Fibroblast of the conjunctiva (primary cell): ENCODE measurements around the gene PLOD3.

Experiments used
- DNase-seq: peaks from one replicate; pipeline ENCODE4 v3.0.0-alpha.2; 2010; ENCODE audit warnings: low read depth

PLOD3 gene

DNA sequence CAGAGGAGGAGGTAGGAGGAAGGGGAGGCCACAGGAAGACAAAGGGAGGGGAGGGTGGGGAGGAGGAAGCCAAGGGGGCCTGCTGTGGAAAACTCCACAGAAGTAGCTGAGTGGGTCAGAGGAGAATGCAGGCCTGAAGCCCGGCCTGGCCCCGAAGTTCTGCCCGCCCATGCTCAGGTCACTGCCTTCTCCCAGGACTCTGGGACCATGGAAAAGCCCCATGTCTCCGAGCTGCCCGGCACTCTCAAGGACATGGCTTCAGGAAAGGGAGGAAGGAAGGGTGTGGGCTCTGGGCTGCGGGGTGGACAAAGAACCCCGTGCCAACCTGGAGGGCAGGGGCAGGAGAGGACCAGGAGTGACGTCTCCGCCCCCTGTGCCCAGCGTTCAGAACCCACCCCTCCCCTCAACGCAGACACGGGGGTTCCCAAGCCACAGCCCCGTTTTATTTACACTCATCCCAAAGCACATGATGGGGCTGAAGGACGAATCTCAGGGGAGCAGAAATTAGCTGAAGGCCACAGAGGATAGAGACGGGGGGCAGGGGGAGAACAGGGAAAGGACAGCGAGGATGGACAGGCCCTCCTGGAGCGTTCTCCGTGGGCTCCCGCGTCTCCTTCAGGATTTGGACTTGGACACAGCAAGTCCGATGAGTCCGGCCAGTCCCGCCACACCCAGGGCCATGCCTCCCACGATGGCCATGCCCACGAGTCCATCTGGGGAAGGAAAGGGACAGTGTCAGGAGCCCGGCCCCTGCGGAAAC is 22.0 kb upstream of the PLOD3 start:
- no peak for DNase-seq

DNA sequence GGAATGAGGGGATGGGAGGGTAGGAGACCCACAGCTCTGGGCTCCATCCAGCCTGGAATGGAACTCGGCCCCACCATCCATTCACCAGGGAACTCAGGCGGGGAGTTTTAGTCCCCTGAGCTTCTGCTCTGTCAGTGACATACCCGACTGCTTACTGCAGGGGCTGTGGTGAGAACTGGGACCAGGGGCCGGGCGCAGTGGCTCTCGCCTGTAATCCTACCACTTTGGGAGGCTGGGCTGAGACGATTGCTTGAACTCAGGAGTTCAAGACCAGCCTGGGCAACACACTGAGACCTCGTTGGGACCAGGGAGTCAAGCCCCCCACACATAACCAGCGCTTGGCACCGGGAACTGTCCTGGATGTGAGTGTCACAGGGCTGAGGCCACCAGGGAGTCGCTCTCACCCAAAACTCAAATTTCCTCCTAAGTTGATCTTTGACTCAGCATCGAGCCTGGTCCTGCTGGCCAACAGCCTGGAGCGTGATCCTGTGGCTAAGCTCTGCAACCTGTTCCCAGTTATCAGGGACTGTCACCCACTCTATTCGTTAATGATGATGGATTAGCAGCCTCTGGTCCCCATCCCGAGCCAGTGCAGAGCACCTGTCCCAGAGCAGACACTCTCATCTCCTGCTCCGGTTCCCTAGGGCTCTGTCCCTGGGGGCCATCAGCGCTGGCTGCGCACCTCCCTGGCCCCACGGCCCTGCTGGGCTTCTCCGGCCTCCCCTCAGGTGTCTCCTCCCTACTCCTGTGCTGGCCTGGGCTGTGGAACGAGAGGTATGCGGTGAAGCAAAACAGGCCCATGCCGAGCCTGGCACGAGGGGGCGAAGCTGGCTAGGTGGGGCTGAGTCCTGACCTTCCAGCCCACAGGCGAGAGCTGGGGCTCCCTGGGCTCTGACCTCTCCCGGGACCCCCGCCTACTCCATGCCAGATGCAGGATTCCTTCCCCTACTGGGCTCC is 21.1 kb upstream of the PLOD3 start:
- no peak for DNase-seq

DNA sequence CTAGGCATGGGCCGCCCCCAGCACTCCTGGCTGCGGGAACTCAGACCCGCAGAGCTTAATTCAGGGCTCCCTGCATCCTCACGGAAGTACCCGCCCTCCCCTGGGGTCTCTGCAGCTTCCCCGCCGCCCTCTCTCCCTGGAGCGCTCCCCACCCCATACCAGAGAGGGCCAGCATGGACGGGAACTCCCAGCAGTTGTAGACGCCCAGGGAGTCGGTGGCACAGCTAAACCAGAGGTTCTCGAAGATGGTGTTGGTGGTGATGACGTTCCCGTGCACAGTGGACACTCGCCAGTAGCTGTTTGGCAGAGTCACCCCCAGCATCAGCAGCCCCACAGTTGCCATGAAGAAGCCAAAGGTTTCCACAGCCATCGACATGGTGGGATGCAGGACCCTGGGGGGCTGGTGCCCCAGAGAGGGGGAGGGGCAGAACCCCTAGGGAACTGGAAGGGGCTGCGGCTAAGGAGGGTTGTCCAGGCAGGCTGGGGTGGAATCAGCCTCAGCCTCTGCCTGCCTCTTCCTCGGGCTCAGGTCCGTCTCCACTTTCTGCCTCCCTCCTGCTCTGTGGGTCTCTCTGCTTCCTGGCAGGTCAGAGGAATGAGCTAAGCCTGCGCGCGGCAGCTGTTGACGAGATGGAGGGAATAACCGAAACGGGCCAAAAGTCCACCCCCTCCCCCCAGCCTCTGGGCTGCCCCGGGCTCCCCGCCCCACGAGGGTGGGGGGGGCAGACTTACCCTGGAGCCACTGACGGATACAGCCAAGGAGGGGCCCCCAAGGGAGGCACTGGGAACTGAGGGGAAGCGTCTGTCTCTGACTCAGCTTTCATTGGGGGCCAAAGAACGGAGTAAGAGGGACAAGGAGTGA is 20.1 kb upstream of the PLOD3 start, which contains the start of gene CLDN15:
CLDN15 (minus strand) TSS at position 597 of the 862 bp plus-strand sequence; CDS start at position 376, 221 bp downstream.
- DNase-seq = peak; percentile 27

DNA sequence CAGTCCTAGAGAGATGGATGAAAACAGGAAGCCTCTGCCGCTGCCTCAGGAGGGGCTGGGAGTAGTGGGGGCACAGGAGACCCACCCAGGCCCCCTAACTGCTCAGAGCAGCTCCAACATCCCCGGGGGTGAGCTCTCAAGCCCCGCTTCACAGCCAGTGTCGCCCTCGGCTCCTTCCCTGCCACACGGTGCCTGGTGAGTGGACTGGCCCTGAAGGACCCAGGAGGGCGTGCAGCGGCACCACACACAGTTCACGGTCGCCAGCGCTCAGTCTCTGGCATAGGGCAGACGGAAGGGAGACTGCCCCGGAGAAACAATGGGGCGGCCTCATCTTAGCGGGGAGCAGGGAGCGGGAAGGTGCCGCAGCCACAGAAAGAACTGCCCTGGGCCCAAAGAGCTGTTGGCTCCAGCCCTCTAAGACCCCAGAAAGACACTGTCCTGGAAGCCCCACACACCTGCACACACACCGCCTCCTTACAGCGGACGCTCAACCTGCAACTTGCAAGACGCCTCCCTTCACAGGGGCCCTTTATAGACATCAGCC is 19.0 kb upstream of the PLOD3 start:
- DNase-seq = no peak

DNA sequence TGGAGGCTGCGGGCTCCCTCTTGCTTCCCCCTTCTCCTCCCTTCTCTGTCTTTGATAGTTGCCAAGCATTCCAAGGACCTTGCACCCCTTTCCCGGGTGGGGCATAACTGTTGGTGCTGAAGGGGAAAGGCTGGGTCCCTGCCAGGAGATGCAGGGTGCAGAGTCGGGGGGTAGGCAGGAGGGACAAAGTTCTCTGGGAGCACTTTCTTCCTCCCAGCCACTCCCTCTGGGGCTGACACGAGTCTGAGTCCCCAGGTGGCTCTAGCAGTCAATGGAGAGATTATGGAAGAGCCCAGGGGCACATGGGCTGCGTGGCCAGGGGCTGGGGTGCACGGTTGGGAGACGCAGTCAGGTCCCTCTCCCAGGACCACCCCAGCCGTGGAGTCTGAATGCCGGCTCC is 18.1 kb upstream of the PLOD3 start:
- no peak for DNase-seq

DNA sequence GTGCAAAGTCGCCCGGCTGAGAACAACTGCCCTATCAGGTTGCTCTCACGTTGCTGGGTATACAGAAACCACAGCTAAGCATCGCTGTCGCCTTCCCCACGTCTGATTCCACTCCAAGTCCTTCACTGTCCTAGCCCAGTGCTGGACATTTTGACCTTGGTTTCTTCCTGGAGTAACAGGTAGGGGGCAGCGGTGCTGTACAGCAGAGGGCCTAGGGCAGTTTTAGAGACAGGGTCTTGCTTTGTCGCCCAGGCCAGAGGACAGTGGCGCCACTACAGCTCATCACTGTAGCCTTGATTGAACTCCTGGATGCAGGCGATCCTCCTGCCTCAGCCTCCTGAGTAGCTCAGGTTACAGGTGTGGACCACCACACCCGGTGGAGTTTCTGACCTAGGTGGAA is 17.7 kb upstream of the PLOD3 start:
- no peak for DNase-seq

DNA sequence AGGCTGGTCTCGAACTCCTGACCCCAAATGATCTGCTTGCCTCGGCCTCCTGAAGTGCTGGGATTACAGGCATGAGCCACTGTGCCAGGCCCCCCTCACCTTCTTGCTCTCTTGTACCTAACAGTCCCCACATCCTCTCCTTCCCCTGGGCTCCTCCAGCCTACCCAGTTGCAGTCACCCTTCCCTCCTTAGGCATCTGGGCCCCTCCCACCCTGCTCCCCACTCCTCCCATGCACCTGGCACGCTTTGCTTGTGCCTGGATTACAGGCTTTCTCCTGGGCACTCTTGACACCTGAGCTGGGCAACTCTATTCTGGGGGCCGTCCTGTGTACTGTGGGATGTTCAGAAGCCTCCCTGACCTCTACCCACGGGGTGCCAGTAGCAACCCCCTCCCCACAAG is 17.3 kb upstream of the PLOD3 start:
- DNase-seq = no peak

DNA sequence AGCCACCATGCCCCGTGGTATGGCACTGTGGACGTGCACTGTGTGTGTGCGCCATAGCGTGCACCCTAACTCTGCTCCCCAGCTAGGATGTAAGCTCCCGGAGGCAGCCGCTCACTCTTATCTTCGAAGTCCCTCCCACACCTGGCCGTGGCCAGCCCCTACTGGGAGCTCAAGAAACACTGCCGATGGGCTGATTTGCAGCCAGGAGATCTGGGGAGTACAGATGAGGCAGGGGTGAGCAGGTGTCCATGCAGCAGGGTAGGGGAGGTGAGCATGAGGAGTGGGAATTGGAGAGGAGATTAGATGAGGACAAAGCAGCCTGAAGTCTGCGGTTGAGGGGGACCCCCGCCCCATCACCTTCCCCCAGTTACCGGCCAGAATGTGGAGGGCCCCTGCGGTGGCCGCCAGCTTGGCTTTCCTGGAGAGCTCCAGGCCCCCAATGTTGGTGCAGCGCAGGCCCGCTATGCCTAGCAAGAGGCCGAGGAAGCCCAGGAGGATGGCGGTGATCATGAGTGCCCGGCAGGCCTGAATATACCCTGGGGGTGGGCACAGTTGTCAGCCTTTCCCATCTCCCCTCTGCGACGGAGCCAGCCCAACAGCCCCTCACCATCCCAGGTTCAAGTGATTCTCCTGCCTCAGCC is 16.6 kb upstream of the PLOD3 start:
- no peak for DNase-seq

DNA sequence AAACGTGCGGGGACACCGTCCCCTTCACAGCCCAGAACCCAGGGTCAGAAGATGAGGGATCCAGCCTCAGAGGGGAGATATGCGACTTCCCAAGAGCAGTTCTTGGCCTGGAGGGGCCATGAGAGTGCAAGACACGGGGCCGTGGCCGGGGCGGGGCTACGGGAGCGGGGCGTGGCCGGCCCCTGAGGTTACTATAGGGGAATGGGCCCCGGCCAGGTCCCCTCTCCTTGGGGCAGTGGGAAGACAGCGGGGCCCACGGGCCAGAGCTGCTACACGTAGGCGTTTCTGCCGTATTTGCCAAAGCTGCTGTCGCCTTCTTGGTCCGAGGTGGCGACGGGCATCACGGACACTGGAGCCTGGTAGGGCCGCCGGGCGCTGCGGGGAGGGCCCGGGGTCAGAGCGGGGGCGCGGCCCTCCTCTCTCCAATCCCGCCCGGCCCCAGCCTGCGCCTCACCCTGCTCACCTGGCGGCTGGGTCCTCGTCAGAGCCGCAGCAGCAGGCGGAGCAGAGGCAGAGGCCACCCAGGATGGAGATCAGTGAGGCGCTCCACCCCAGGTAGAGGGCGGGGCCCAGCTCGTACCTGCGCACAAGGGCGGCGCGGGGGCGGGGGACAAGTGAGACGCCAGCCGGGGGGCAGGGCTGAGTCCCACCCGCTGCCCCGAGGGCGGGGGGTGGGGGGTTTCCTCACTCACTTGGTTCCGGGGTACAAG is 14.9 kb upstream of the PLOD3 start:
- DNase-seq = no peak

DNA sequence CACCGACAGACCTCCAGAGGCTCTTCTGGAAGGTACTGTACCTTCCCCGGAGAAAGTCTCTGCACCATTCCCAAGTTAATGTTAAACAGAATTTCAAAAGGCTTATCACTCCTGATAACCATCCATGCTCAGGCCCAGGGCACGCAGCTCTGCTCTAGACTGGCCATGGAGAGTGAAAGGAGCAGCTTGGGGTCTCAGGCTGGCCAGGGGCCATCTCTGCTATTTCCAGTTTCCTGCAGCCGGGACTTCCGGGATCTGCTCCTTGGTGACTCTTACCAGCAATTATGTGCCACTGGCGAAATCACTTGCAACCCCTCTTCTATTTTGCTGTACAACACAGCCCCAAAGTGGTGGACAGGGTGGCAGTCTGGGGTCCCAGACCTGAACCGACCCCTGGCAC is 14.3 kb upstream of the PLOD3 start:
- no peak for DNase-seq

DNA sequence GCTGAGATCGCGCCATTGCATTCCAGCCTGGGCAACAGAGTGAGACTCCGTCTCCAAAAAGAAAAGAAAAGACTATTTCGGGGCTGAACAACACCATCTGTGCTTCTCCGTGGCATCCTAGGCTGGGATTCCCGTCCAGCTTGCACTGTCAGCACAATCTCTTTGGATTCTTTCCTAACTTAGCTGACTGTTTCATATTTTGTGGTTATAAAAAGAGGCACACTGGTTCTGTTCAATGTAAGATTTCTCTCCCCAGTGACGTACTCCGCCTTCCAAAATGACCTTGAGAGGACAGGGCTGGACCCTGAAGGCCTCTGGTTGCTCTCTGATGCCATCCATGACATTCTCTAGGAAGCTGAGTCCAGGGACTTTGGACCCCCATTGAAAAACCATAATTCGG is 9.3 kb upstream of the PLOD3 start:
- DNase-seq = no peak

DNA sequence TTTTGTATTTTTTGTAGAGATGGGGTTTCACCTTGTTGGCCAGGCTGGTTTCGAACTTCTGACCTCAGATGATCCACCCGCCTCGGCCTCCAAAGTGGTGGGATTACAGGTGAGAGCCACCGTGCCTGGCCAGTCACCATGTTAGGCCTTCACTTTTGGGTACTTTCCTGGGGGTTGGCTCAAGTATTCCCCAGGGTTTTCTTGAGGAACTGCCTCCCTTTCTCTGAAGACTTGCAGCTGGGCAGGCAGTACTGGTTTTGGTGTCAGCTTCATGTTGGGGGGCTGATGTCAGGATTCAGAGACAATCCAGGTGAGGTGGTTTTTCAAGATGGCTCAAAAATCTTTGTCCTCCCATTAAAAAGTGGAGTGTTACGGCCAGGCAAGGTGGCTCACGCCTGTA is 8.3 kb upstream of the PLOD3 start:
- DNase-seq = no peak

DNA sequence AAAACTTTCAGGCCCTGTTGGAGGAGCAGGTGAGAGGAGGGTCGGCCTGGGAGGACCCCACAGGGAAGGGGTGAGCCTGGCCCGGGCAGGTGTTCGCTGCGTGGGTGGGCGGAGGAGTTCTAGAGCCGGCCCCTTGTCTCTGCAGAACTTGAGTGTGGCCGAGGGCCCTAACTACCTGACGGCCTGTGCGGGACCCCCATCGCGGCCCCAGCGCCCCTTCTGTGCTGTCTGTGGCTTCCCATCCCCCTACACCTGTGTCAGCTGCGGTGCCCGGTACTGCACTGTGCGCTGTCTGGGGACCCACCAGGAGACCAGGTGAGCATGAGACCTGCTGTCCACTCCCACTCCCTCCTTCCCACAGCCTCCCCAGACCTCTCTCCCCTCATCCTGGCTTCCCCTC is 6.1 kb upstream of the PLOD3 start:
- DNase-seq = no peak

DNA sequence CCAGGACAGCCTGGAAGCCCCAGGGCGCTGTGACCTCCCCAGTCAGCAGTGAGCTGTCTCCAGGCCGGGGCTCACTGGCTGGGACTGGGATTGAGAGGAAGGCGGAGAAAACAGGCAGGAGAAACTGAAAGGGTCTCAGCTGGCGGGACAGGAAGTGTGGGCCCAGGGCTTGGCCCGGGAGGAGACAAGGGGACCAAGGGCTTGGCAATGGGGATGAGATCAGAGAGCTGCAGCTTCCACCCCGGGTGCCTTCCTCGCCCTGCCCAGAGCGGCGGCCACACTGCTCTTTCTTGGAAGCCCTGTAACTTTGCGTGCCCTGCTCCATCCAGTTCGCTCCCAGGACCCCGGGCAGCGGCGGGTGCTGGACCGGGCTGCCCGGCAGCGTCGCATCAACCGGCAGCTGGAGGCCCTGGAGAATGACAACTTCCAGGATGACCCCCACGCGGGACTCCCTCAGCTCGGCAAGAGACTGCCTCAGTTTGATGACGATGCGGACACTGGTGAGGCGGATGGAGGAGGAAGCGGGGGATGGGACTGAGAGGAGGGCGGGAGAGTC is 5.0 kb upstream of the PLOD3 start:
- no peak for DNase-seq

DNA sequence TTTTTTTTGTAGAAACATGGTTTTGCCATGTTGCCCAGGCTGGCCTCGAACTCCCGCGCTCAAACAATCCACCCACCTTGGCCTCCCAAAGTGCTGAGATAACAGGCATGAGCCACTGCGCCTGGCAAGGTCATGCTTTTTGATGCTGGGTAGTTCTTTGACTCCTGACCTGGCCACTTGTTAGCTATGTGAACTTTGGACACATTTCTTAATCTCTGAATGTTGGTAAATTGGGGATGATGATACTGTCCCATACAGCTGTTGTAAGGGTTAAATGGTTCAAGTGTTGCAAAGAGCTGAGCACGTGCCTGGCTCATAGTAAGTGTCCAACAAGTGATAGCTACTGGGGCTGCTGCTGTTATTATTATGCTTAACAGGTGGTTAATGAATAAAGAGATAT is 2.9 kb upstream of the PLOD3 start:
- DNase-seq = no peak

DNA sequence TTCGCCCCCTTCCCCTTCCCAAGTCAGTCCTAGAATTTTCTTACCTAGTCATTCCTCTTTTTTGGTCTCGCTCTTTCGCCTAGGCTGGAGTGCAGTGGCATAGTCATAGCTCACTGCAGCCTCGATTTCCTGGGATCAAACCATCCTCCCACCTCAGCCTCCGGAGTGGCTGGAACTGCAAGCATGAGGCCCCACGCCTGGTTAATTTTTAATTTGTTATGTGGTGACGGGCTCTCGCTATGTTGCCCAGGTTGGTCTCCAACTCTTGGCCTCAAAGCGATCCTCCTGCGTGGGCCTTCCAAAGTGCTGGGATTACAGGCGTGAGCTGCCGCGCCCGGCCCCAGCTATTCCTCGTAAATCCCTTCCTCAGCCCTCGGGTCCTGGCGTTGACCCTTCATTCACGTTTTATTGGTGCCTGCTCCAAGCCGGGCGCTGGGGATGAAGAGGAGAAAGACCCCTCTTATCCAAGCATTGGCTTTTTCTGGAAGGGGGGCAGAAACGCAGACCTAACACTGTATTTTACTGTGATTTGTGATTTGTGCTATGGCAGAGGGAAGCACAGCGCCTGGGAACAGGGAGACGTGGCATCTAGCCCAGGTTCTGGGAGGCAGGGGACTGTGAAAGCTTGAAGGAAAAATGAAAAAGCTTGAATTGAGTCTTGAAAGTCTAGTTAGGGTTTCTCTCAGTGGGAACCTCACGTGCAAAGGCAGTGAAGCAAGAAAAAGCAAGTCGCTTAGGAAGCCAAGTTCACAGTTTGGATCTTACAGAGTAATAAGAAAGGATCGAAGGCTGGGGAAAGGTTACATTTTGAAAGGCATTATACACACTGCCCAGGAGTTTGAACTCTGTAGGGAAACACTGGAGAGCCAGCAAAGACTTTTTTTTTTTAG is 1.1 kb upstream of the PLOD3 start:
- no peak for DNase-seq

DNA sequence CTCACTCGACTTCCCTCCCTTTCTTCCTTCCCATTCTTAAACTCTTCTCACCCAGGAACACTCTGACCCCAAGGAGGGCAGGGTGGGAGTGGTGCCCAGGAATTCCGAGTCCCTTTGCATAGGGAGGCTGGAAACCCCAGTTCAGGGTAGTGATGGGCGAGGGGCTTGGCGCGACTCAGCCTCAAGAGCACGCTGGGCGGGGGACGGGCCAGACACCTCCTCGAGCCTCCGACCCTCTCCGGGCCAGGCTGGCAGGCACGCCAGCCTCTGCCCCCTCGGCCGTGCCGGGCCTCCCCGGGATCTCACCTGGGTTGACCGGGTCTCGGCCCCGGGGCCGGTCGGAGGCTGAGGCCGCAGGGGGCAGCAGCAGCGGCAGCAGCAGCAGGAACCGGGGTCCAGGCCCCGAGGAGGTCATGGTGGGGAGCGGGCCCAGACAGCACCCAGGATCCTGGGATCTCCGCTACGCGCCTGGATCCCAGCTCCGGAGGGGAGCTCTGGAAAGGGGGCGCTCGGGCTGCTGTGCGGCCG is 457 bp downstream of the PLOD3 start:
- DNase-seq = no peak

DNA sequence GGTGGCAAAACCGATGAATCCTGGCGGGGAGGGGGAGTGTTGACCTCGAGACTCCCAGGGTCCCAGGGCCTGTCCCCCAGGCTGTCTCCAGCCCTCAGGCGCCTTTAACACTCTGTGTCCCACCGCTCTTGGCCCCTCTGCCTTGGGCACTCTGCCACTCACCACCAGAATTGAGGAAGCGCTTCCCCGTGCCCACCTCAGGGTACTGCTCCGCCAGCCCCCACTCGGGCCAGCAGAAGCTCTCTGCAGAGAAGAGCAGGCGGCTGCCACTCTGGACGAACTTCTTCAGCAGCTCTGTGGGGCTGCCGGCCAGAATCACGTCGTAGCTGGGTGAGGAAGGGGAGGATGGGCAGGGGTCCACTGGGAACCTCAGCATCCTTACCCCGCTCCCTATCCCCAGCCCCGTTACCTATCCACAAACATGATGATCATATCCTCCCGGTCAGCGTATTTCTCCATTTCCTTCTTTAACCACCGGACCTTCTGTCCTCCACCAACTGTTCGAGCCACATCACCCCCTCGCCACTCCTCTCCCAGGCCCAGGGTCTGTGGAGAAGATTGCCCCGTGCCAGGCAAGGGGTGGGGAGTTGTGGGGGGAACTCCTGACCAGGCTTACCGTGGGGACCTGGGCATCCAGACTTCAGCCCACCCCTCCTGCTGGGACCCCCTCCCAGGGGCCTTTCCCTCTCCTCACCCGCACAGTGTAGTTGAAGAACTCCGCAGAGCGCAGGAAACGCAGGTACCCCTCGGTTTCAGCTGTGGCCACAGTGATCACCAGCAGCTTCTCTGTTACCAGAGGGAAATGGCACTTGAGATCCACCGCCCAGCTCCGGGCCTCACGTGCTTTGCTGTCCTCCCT is 1.2 kb downstream of the PLOD3 start:
- DNase-seq = no peak
